NCI-H2029 treated with DMSO at 0.1 percent for 48 hours (cell line): ENCODE measurements around the gene FAM241B.

Source experiments
- DNase-seq: peaks from one replicate; lab custom pipeline; 2025; lab: John Stamatoyannopoulos, UW

The FAM241B gene

GRCh38 chr10:69629897-69630650 is at the start of gene FAM241B:
Gene FAM241B (plus strand): TSS chr10:69630247. CDS start chr10:69631744, 1,497 bp downstream.
- DNase-seq: no peak

DNA sequence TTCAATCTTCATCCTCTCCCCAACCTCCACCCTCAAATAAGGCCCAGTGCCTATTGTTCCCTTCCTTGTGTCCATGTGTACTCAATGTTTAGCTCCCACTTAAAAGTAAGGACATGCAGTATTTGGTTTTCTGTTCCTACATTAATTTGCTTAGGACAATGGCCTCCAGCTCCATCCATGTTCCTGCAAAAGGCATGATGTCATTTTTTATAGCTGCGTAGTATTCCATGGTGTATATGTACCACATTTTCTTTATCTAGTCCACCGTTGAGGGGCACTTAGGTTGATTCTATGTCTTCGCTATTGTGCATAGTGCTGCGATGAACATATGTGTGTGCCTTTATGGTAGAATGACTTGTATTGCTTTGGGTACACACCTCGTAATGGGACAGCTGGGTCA is 49.6 kb upstream of the FAM241B start:
- no peak for DNase-seq

DNA sequence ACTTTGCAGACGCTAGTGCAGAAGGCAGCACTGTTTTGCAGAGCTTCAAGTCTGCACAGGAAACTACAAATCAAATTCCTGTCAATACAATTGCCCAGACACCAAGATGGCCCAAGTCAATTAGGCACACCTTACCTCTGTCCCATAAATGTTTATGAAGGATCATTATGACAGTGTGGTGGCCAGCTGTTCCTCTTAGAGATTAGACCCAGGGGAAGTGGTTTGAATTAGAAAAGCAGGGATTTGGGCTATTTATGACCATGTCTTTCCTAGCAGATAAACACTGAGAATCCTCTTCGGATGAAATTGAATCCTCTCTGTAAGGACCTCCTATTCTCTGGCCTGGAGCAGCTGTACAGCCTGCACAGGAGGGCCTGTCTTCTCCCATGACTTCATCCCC is 46.9 kb upstream of the FAM241B start:
- no peak for DNase-seq

DNA sequence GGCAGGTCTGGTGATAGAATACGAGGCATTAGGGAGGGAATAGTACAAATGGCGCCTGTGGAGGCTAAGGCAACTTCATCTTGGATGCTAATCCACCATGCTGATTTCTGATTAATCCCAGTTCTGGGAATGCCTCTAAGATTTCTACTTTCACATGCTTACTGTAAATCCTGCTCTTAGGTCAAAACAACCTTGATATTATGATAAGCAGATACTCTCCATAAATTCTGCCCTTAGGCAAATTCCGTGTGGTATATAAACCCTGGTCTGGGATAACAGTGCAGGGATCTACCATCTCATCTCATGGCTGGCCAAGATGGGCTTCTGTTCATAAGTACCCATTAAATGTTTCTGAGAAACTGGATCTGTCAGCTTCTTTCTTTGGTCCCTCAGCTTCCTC is 45.4 kb upstream of the FAM241B start:
- DNase-seq: no peak

DNA sequence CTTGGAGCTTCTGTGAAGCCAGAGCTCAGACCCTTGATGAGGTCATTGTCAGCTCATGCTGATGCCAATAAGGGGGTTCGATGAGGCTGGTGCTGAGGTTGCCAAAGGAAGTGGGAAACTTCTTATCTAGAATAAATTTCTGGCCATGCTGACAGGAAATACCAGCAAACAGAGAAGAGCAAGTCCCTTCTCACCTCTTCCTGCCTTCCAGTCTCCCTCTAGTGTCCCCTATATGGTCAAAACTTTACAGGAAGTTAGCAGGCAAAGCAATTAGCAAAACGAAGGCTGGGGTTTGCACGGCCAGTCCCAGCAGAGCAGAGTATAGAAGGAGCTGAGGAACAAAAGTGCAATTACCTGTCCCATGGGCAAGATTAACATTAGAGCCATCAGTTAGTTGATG is 41.7 kb upstream of the FAM241B start:
- DNase-seq: no peak

DNA sequence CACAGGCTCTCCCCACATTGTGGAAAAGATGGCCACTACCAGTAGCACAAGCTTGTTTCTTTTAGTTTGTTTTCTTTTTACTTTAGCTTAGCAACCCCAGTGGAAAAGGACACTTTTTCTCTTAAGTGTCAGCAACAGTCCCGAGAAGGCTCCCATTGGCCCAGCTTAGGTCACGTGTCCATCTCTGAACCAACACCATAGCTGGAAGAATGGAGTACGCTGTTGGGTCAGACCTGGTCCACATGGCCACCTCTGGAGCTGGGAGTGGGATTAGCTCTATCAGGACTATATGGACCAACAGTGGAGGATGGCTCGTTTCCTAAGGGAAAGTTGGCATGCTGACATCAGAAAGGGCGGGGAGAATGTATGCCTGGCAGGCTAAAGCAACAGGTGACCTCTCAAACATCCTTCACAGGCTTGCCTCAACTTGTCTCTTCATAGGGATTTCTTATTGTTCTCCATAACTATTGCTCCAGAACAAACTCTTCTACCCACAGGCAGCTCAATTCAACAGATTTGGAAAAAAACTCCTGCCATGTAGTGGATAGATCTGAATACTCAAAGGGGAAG is 29.2 kb upstream of the FAM241B start:
- no peak for DNase-seq

DNA sequence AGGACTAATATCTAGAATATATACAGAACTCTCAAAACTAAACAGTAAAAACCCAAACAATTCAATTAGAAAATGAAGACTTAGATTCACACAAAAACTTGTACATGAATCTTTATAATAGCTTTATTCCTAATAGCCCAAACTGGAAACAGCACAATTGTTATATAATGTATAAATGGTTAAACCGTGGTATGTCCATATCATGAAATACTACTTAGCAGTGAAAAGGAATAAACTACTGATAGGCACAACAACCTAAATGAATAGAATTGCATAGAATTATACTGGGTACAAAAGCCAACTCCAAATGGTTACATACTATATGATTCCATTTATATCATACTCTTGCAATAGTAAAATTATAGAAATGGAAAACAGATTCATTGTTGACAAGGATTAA is 21.0 kb upstream of the FAM241B start:
- no peak for DNase-seq

GRCh38 chr10:69612760-69613159 is 17.3 kb upstream of the FAM241B start:
- DNase-seq: no peak

GRCh38 chr10:69614130-69614529 is 15.9 kb upstream of the FAM241B start:
- DNase-seq: no peak

- no peak for DNase-seq
These were observed 13.7 kb upstream of the FAM241B start for GRCh38 chr10:69616358-69616757.

DNA sequence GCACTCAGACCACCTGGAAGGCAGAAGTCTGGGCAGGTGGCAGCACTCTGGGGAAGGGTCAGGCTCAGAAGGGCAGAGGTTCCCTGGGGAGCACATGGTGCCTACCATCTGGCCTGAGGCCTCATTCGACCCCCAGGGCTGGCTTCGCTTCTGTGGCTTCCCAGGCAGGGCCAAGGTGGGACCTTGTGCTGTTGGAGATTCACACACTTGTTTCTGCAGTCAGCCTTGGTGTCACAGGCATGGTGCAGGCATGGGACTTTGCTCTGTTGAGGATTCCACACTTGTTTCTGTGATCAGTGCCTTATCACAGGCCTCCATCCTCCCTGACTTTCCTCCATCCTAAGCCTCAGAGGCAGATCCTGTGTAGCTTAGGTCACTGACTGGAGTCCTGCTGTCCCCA is 11.3 kb upstream of the FAM241B start:
- DNase-seq: no peak

DNA sequence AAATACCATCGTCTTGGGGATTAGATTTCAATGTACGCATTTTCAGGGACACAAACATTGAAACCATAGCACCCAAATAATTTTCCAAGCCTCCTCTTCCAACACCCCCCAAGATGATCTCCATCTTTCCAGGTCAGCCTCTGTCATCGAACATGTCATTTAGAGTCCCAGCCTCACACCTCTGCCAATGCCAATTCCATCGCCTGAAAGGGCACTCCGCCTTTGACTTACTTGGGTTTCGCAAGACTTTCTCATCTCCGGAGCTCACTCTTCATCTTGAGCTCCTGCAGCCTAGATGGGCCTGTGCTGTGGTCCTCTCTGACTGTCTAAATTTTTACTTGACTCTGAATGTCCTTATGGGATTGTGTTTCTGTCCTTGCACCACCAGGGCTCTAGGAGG is 10.4 kb upstream of the FAM241B start:
- DNase-seq: no peak

- no peak for DNase-seq
These were observed 9.4 kb upstream of the FAM241B start for GRCh38 chr10:69620625-69621024.

DNA sequence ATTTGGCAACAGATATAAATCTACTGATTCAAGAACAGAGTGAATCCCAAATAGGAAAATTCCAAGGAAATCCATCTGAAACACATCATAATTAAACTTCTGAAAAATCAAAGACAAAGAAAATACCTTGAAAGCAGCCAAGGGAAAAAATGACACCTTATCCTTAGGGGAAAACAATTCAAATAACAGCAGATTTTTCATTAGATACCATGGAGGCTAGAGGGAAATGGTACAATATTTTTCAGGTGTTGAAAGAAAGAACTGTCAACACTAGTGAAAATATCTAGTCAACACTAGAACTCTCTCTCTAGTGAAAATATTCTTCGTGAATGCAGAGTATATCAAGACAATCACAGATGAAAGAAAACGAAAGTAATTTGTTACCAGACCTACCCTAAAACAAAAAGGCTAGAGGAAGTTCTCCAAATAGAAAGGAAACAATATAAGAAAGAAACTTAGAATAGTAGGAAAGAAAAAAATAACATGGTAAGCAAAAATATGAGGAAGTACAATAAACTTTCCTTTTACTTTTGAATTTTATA is 5.7 kb upstream of the FAM241B start:
- no peak for DNase-seq

- no peak for DNase-seq
These were observed 3.2 kb upstream of the FAM241B start for GRCh38 chr10:69626826-69627225.

- DNase-seq: no peak
These were observed 1.2 kb upstream of the FAM241B start for GRCh38 chr10:69628891-69629290.

DNA sequence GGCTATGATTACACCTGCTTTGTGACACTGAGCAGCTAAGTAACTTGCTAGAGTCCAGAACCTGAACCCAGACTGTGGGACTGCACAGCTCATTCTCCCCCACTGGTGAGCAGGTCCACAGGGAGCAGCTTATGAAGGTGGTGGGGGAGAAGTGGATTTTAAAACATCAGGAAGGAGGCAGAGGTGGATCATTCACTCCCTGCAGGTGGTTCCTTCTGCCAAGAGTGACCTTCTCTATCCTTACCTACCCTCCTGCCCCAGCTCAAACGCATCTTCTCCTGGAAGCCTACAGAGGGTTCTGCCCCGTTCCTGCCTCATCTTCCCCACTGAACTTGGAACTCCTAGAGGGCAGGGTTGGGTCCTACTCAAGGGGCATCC is 539 bp upstream of the FAM241B start:
- no peak for DNase-seq

- DNase-seq: no peak
These were observed 779 bp downstream of the FAM241B start for GRCh38 chr10:69630651-69631400.

DNA sequence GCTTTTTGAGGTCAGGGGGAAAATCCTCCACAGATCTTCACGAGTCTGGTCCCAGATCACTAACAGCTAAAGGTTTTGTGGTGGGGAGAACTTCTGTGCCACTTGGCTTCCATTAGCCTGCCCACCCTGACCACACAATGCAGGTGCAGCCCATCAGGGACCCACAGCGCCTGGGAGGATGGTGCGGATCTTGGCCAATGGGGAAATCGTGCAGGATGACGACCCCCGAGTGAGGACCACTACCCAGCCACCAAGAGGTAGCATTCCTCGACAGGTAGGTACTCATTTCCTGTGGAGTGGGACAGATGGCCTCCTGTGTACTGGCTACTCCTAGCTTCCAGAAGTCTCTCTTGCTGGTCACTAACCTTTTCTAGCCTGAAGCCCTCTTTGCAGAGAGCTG is 1.5 kb downstream of the FAM241B start:
- DNase-seq: no peak

GRCh38 chr10:69632516-69633199 is 2.6 kb downstream of the FAM241B start:
- no peak for DNase-seq

DNA sequence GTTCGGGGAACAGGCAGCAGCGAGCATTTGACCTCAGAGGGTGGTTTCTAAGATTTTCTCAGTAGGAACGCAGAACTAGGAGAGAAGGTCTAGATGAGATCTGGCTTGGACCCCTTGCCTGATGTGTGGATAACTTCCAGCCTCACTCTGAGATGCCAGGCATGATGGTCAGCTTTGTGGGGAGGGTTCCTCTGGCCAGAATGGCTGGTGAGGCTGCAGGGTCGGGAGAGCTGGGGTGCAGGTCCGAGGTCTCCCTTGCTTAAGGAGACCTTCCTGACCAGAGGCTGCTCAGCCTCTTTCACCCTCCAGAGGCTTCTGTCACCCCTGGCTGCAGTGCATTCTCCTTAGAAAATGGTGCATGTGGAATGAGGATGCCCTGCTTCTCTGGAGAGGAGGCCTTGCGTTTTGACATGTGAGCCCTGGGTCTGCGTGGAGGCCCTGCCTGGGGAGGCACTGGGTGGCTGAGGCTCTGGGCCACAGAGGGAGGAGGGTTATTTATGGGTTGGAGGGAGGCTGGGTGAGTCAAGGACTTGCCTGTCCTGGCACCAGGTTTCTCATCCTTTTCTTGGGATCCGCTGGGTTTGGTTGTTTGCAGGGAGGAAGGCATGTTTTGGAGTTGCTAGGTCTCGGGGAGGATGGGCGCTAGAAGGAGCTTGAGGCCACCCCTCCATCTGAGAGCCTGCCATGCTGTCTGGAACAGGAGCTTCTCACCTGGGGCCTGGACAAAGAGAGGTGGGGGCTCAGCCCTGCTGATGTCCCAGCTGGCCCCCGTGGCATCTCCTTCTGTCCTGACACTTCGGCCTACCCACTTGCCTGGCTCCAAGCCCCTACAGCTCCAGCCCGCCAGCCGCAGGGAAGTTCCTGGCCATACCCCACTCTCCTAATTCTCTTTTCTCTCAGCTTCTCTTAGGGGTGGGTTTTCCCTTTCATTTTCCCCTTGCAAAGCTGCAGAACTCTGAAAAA is 3.9 kb downstream of the FAM241B start:
- no peak for DNase-seq
